ENCODE data around the gene ABCC3. TPM values are rescaled to one million over a fixed set of nuclear protein-coding genes. Genes with fewer than 3 reads are reported as not detected.

The ABCC3 gene
- total RNA-seq, 1 experiment from 2014 or later: 293 TPM

GRCh38 chr17:50642722-50643656 is 8.3 kb downstream of the ABCC3 start:
- TF ChIP-seq CTCF (IDR thresholded peaks at IDR 0.05; ENCODE audit: unreplicated experiment): no peak
- no TSS peak for BruUV-seq (replicated peaks)
- H3K27ac Mint-ChIP-seq (ENCODE audit: low read depth, unreplicated experiment): no peak overlapping the region
- no peak for DNase-seq (ENCODE audit: unreplicated experiment)
- POLR2A ChIA-PET: interaction anchor here (0.6 kb wide), 1 partner anchor 18 kb away, joined by 3 read pairs; no protein-coding TSS in a partner anchor
- no peak overlapping the region for H3K4me3 Mint-ChIP-seq (ENCODE audit: unreplicated experiment)
- intact Hi-C loops (cut with micrococcal nuclease): no loop called here
- no peaks in the 10 kb centered on the region for H3K27me3 Mint-ChIP-seq (ENCODE audit: insufficient read depth, unreplicated experiment)
- H3K9me3 Mint-ChIP-seq (ENCODE audit: unreplicated experiment): no peaks in the 10 kb centered on the region
- CTCF ChIA-PET: no interaction called here
- peaks cover 32% of the 10 kb centered on the region for H3K36me3 Mint-ChIP-seq (ENCODE audit: insufficient read depth, unreplicated experiment)
- H3K4me1 Mint-ChIP-seq (ENCODE audit: insufficient read depth, unreplicated experiment): peaks cover 49% of the 10 kb centered on the region

GRCh38 chr17:50645748-50646682 is 11.3 kb downstream of the ABCC3 start:
- Mint-ChIP-seq H3K4me3 (ENCODE audit: unreplicated experiment) (no peak overlapping the region), H3K4me1 (ENCODE audit: insufficient read depth, unreplicated experiment) (peaks cover 41% of the 10 kb centered on the region), H3K27me3 (ENCODE audit: insufficient read depth, unreplicated experiment) (no peaks in the 10 kb centered on the region), H3K9me3 (ENCODE audit: unreplicated experiment) (no peaks in the 10 kb centered on the region), H3K36me3 (ENCODE audit: insufficient read depth, unreplicated experiment) (peaks cover 30% of the 10 kb centered on the region), H3K27ac (ENCODE audit: low read depth, unreplicated experiment) (no peak overlapping the region)
- TF ChIP-seq CTCF (IDR thresholded peaks at IDR 0.05; ENCODE audit: unreplicated experiment): no peak
- intact Hi-C loops (cut with micrococcal nuclease): no loop called here
- ChIA-PET CTCF (interaction anchor here (0.6 to 4.2 kb wide), 5 partner anchors 14 to 159 kb away, joined by 3 to 28 read pairs (median 4); no protein-coding TSS in a partner anchor), POLR2A (interaction anchor here (0.8 kb wide), 1 partner anchor 13 kb away, joined by 3 read pairs; no protein-coding TSS in a partner anchor)
- no peak for DNase-seq (ENCODE audit: unreplicated experiment)
- BruUV-seq (replicated peaks): no TSS peak

- POLR2A ChIA-PET: interaction anchor here (0.8 to 1.4 kb wide), 3 partner anchors 11 to 15 kb away, joined by 3 read pairs; no protein-coding TSS in a partner anchor
- H3K36me3 Mint-ChIP-seq (ENCODE audit: insufficient read depth, unreplicated experiment): peaks cover 18% of the 10 kb centered on the region
- H3K27ac Mint-ChIP-seq (ENCODE audit: low read depth, unreplicated experiment): peak overlapping the region; percentile 71
- no peaks in the 10 kb centered on the region for H3K9me3 Mint-ChIP-seq (ENCODE audit: unreplicated experiment)
- no peak overlapping the region for H3K4me3 Mint-ChIP-seq (ENCODE audit: unreplicated experiment)
- no peaks in the 10 kb centered on the region for H3K27me3 Mint-ChIP-seq (ENCODE audit: insufficient read depth, unreplicated experiment)
- H3K4me1 Mint-ChIP-seq (ENCODE audit: insufficient read depth, unreplicated experiment): peaks cover 29% of the 10 kb centered on the region
- no peak for TF ChIP-seq CTCF (IDR thresholded peaks at IDR 0.05; ENCODE audit: unreplicated experiment)
- CTCF ChIA-PET: interaction anchor here (0.6 to 4.2 kb wide), 6 partner anchors 11 to 280 kb away, joined by 3 to 28 read pairs (median 4); no protein-coding TSS in a partner anchor
- no peak for DNase-seq (ENCODE audit: unreplicated experiment)
- intact Hi-C loops (cut with micrococcal nuclease): no loop called here
- BruUV-seq (replicated peaks): no TSS peak
These were observed 12.5 kb downstream of the ABCC3 start for GRCh38 chr17:50647187-50647586.

Measured in MCF 10A (cell line).